Posterior cingulate gyrus (tissue), 11 donors: ENCODE results near the gene HES1.

Experiments
- DNase-seq, 10 donors: peaks; one replicate each; pipeline versions ENCODE4 v3.0.0 to v3.0.0-alpha.2; 2020 to 2021; ENCODE audit warnings: mixed read lengths in 3 of 10
- intact Hi-C: fragments of 100-400 bp; cut with DNase I; formaldehyde crosslinking; loops from one replicate; pipeline ENCODE4 v1.15.1; 2023

Gene HES1

DNA sequence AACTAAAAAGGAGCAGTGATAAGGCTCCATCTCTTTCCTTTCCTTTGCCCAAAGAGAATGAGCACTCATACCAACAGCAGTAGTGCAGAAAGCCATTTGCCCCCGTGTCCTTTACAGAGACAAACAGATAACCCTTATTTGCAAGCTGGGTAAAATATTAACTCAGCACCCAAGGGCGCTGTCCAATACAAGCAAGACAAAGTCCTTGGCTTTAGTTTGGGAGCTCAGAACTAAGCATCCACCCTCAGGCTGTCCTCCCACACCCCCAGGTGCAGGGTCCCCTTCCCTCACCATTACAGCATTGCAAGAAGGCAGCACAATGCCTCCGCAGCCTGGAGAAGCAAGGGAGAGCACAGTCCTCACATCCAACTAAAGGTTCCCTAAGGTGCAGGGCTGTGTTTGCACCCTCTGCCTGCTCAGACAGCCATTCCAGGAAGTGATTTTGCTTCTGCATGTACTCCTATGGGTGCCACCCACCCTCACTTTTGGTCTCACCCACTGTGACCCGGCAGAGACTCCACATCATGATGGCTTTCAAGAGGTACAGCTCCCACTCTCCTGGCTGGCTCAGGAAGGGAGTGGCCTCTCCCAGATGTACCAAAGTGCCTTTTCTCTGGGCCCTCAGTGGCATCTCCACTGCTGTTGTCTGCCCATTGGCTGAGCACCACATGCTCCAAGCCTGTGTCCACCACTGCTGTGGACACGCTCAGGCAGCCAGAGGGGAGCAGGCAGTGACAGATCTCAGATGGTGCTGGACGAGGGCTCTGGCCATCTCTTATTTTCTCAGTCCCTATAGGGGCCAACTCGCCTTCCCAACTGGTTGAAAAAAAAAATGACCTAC, 34.1 kb upstream of the HES1 start:
- peak in 1 of 10 donors; percentile 56 for DNase-seq
- intact Hi-C loops, result no loop called here

DNA sequence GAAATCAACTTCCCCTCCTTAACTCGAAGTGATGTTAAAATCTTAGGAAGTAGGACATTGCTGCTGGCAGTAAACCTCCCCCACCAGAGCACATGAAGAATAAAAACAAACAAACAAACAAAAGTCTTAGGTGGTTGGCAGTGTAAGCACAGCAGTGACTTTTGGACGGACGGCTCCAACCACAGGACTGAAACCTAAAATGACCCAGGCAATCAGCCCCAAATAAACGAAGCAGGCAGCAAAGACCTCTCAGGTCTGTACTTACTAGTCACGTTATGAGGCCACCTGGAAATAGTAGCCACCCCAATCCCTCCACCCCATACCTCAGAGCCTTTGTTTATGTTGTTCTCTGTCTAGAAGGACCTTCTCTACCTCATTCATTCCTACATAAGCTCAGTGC, 33.5 kb upstream of the HES1 start:
- intact Hi-C loops, result no loop called here

DNA sequence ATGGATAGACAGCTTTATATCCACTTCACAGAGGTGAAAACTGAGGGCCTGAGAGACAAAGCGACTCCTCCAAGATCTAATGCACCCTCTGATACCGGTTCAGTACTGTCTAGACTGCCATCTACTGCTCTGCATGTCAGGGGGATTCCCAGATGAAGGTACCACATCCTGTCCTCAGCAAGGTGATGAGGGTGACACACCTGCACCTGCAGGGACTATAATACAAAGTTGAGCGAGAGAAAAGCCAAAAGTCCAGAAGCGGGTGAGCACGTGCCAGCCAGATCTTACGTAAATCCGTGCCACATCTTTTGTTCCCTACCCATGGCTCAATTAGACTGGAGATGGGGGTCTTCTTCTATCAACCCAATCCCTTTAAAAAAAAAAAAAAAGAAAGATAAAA, 32.4 kb upstream of the HES1 start:
- intact Hi-C loops, result no loop called here

More for the DNA sequence above, 33.5 kb upstream of the HES1 start:
- DNase-seq, result peak in 1 of 10 donors; percentile 5

DNA sequence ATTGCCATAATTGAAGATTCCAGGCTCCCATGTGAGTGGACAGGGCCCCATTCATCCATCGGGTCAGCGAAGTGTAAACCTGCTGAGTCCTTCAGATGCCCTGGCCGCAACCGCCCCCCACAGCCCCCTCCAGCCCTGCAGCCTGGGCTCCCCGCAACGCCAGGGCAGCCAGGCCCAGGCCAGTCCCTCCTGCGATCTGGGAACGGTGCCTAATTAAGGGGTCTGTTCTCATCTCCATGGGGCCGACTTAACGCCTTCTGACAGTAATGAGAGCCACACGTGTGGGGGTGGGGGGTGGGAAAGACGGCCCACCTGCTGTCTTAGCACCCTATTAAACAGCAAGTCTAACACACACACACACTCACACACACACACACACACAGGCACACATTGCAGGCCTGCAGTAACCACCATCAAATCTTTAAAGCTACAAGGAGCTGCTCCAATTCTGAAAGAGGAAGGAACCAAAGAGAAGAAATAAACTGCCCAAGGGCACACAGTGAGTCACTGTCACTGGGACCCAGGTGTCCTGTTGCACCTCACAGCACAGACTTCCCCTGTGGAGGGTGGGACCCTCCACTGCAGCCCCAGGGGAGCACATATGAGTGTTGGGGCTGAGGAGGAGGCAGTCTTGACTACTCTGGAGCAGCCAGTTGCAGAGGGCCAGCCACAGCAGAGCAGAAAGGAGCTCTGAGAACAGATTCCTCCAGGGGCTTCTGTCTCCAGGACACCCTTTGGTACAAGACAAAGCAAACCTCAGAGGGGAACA, 31.8 kb upstream of the HES1 start:
- intact Hi-C loops, result no loop called here
- DNase-seq, result peak in 1 of 10 donors; percentile 72

More for the DNA sequence above, 32.4 kb upstream of the HES1 start:
- DNase-seq, result peak in 1 of 10 donors; percentile 14

DNA sequence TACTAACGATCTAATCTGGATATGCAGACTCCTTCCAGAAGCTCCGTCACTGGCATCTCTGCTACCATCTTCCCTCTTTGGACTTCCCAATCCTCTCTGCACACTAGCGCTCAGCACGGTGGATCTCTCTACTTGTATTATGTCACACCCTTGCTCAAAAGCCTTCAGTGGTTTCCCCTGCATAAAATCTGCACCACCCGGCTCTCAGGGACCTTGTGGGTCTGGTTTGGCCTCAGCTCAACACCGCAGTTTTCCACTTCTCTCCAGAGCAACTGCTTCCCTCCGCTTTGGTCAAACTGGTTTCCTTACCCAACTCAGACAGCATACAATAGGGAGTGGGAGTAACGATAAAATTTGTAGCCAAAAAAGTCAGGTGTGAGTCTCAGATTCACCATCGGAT, 30.7 kb upstream of the HES1 start:
- peak in 1 of 10 donors; percentile 8 for DNase-seq
- intact Hi-C loops, result no loop called here

DNA sequence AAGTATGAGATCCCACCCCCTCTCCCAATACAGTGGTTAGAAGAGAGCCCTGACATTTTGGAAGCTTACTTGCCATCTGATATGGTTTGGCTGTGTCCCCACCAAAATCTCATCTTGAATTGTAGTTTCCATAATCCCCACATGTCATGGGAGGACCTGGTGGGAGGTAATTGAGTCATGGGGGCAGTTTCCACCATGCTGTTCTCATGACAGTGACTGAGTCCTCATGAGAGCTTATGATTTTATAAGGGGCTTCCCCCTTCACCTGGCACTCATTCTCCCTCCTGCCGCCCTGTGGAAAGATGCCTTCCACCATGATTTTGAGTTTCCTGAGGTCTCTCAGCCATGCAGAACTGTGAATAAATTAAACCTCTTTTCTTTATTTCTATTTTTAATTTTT, 28.8 kb upstream of the HES1 start:
- no peak for DNase-seq
- intact Hi-C loops, result no loop called here

DNA sequence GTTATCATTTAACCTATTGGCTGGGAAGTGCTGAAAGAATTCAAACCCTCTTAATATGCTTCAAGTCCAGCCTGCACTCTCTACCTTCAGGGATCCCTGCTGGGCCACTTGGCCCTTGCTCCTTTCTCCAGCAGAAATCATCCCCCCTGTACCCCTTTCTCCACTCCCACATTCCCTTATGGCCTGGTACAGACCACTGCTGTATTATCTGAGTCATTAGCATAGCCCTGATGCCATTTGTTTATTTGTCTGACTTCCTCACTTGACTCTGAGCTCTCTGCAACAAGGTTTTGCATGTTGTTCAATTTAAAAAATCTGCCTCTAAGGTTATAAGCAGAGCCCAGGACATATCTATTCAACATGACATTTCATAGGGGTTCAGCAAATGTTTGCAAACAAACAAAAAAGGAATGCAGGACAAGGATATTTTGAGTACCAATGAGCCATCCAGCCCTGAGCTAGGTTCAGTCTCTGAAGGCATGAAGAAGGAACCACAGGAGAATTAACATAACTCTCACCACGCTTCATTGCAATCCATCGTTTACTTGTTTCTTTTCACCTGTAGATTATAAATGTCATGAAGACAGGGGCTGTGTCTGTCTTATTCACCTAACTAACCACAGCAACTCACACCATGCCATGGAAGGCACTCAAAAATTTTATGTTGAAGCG, 26.6 kb upstream of the HES1 start:
- intact Hi-C loops, result no loop called here

DNA sequence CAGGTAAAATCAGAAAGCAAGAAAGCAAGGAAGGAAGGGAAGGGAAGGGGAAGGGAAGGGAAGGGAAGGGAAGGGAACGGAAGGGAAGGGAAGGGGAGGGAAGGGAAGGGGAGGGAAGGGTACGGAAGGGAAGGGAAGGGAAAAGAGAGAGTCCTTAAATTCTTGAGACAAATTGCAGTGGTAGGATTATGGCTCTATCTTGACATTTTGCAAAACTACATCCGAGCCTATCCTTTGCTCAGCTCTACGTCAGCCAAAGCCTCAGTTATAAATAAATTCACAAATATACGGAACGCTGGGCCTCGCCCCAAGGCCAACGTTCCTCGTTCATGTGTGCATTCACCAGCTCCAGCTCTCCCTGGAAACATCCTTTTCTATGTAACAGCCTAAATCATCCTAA, 25.5 kb upstream of the HES1 start:
- intact Hi-C loops, result no loop called here
- no peak for DNase-seq

More for the DNA sequence above, 26.6 kb upstream of the HES1 start:
- DNase-seq, result peak in 1 of 10 donors; percentile 1

DNA sequence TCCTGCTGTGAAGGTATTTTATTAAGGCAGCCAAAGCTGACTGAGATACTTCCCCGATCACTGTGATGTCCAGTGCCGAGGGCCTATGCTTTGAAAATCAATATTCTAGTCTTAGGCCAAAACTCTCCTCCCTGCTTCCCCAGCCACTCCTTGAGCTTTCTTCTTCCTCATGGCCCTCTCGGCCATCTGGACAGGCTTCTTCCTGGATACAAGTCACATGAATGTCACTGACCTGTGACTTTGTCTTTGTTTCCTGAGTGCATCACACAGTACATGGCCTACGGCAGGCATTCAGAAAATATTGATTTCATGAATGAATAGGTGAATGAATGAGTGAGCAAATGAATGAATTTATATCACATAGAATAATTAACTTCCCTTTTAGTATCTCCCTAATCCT, 24.6 kb upstream of the HES1 start:
- intact Hi-C loops, result no loop called here

DNA sequence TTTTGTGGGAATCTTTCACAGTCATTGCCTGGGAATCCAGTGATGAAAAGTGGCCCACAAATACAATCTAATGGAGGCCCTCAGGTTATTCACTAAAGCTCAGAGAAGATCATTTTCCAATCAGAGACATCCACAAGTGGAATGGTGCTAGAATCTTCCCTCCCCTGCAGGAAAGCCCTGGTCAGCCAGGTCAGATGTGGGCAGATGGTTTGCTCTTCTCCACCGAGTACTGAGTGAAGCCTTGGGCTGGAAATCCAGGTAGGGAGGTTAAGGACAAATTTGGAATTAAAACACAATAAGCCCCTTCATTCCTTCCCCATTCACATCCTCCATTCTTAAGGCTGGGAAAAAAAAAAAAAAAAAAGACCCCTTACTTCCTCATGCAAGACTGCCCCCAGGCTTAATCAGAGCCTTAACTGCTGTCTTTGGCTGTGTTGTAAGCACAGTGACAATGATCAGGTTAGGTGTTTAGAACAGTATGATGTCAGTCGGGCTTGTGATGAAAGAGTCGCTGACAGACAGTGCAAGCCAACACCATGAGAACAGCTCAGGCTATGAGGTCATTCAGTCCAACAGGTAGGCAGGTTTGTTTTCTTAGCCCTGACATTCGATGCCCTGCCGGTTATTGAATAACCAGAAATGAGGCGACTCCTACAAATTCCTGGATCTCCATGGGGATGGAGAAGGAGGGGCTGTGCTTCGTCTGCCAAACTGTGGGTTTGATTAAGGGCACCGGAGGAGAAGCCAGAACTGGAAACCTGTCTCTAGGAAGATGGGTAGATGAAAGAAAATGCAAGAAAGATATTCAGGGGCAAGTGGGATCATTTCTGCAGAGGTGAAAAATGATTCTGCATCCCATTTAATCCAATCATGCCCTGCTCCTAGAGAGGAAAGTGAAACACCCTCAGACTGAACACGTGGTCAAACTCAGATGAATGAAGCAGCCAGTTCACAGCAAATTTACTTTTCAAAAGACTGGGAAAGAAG, 23.5 kb upstream of the HES1 start:
- DNase-seq, result no peak
- intact Hi-C loops, result no loop called here

More for the DNA sequence above, 24.6 kb upstream of the HES1 start:
- DNase-seq, result peak in 1 of 10 donors; percentile 38

DNA sequence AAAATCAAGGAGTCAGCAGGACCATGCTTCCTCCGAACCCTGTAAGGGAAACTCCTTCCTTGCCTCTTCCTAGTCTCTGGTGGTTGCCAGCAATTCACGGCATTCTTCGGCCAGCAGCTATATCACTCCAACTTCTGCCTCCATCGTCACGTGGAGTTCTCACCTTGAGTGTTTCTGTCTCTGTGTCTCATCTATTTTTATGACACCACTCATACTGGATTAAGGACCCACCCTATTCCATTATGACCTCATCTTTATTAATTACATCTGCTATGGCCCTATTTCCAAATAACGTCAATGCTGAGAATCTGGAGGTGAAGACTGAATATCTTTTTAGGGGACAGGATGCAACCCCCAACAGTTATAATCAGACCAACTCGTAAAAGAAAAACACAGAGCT, 21.8 kb upstream of the HES1 start:
- intact Hi-C loops, result no loop called here
- no peak for DNase-seq

DNA sequence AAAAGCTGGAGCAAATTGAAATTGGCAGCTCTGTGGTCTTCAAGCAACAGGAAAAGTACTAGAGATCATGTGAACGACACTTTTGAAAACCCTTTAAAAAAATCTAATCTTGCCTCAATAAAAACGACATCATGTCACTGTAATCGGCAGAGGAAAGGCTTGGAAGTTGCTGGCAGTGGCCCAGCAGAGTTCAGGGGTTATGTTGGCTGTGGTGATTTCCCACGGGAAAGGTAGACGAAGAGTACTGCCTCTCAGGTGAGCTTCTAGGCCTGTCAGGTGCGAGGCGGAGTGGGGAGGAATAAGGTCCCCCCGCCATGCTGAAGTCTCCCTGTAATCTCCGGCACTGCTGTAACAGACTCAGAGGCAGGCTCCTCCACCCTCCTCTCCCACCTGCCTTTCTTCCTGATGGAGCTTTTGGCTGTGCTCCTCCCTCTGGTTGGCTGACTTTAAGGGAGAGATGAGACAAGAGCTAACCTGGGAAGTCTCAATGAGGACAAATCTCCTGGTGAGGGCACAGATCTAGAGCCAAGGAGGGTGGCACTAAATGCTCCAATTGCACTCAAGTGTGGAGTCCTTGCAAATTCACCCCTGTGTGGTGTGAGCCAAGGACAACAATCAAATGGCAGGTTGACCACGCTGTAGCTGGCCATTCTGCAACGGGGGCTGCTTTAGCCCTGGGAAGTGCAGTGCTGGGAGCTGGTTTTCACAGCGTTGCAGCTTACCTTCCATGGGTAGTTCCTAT, 18.7 kb upstream of the HES1 start:
- no peak for DNase-seq
- intact Hi-C loops, result no loop called here

DNA sequence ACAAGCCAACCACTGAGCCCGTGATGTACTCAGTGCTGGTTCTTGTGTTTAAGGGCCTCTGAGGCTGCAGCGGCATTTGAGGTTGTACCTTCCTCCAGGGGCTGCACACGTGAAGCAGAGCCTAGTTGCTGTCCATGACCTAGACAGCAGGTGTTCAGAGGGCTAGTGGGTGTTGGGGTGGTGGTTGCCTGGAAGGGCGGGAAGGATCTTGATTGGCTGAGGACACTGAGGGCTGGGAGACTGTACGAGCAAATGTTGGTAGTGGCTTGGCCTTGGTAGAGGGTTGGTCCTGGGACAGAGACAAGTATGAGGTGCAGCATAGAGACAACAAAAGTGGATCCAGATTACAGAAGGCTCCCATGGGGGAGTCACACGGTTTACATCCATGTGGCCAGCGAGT, 17.0 kb upstream of the HES1 start:
- intact Hi-C loops, result no loop called here
- no peak for DNase-seq

DNA sequence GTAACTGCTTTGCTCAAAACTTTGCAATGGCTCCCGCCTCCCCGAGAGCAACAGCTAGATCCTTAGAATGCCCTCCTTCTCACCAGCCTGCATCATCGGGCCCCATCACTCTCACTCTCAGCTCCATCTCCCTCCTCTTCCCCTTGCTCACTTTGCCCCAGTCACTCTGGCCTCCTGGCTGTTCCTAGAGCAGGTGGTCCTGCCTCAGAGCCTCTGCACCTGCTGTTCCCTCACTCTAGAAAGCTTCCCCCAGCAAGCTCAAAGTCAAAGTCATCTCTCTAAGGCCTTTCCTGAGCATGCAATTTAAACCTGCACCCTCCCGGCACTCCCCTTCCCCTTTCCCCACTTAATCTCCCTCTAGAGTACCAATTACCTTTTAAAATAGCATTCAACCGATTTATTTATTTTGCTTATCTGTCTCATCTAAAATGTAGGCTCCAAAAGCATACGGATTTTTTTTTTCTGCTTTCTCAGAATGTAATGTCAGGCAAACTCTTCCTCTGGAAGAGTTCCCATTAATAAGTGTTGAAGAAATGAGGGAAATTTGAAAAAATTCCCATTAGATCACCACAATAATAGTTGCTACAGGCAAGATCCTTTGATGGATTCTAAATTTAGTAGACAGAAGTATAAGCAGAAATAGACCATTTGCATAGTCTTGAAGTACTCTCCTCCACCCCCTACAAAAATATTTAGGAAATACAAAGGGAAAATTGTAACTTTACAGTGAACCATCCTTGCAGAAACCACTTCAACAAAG, 15.9 kb upstream of the HES1 start:
- no peak for DNase-seq

DNA sequence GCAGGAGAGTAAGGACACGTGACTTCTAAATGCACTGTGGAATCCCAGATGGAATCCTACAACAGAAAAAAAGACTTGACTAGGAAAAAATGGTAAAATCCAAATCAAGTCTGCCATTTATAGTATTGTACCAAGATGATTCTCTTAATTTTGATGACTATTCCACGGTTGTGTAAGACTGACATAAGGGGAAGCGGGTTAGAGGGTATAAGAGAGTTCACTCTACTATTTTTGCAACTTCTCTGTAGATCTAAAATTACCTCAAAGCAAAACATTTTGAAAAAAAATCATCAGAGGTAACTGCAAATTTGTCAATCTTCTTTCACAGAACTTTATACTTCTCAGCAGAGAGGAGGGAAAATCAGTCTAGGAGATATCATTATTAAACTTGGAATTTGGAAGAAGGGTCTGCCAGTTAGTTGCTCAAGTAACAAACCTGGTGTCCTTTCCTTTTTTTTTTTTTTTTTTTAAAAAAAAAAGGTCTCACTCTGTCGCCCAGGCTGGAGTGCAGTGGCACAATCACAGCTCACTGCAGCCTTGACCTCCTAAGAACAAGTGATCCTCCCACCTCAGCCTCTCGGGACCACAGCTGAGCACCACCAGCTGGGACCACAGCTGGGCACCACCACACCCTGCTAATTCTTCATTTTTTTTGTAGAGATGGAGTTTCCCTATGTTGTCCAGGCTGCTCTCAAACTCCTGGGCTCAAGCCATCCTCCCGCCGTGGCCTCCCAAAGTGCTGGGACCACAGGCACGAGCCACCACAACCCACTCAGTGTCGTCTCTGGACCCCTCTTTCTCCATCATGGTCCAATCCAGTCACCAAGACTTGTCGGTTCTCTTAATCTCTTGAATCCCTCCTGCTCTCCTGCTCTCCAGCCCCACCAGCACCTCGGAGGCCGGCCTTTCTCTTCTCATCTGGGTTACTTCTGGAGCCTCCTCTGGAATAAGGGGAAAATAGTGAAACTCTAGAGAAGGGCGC, 14.9 kb upstream of the HES1 start:
- no peak for DNase-seq
- intact Hi-C loops, result no loop called here

More for the DNA sequence above, 15.9 kb upstream of the HES1 start:
- intact Hi-C loops, result no loop called here

DNA sequence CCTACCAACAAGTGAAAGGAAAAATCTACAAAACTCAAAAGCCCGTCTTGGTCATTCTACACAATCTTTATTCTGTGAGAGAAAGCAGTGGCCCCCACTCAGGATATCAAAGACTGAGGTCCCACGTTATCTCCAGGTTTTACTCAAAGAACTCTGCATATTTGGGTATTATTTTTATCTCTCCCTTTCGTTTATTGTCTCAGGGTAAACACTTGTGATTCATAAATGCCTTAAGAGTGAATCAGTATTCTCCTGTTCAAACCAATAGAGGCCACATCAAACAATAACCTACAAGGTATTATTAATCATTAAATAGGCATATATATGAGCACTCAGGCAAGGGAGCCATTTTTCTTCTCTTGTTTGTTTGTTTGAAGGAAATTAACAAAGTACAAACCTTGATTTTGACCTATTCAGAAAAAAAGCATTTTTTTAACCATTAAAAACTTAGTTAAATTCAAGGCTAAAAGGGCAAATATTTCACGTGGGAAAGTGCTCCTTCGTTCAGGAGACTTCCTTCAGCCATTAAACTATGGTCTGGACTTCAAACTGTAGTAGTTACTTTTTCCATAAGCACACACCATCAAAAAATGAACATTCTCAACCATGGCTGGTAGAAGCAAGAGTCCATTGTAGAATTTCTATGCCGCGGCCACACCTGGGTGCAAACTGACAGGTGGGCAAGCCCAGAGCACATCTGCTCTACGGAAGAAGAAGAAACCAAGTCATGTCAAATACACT, 13.9 kb upstream of the HES1 start:
- no peak for DNase-seq
- intact Hi-C loops, result no loop called here

DNA sequence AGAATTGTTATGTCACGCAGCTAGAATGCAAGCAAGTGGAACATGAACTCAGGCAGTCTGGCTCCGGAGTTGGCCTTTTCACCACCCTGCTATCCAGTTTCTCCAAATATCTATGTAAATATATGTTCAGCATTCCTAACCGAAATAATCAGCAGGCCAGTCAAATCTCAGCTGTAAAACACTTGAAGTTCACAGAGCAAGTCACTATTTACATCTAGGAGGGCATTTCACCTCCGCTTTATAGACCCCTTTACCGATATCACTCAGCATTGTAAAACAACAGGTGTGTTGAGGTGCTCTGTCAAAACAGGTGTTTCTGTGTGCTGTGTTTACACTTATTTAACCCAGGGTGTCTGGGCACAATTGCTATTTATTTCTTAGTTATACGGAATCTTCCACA, 12.2 kb upstream of the HES1 start:
- intact Hi-C loops, result no loop called here
- DNase-seq, result no peak
